ENCODE data around the gene ELK4. TPM values are rescaled to one million over a fixed set of nuclear protein-coding genes. Genes with fewer than 3 reads are reported as not detected.

Gene ELK4
- total and polyA plus RNA-seq, 2 experiments from 2014 or later = 1.8 to 9.1 TPM

GRCh38 chr1:205572421-205572820 lies 59.4 kb downstream of the ELK4 start:
- no peaks in the 10 kb centered on the region for H3K4me1 ChIP-seq (ENCODE audit: low read depth)
- no peak for DNase-seq (ENCODE audit: low read depth in 1 of 2, low spot score in 1 of 2)
- H3K9me3 ChIP-seq (ENCODE audit: low read depth) = no peaks in the 10 kb centered on the region
- H3K4me3 ChIP-seq = no peak overlapping the region
- no peak for TF ChIP-seq CTCF (IDR thresholded peaks at IDR 0.05; ENCODE audit: low read depth, low read length)
- peaks cover 83% of the 10 kb centered on the region for H3K27me3 ChIP-seq
- no peaks in the 10 kb centered on the region for H3K36me3 ChIP-seq
- H3K27ac ChIP-seq = no peak overlapping the region

GRCh38 chr1:205571747-205572146 lies 60.1 kb downstream of the ELK4 start:
- H3K27me3 ChIP-seq = peaks cover 84% of the 10 kb centered on the region
- no peaks in the 10 kb centered on the region for H3K9me3 ChIP-seq (ENCODE audit: low read depth)
- H3K4me1 ChIP-seq (ENCODE audit: low read depth) = no peaks in the 10 kb centered on the region
- H3K27ac ChIP-seq = no peak overlapping the region
- no peak for TF ChIP-seq CTCF (IDR thresholded peaks at IDR 0.05; ENCODE audit: low read depth, low read length)
- no peaks in the 10 kb centered on the region for H3K36me3 ChIP-seq
- no peak overlapping the region for H3K4me3 ChIP-seq
- DNase-seq (ENCODE audit: low read depth in 1 of 2, low spot score in 1 of 2) = no peak

- H3K9me3 ChIP-seq (ENCODE audit: low read depth) = no peaks in the 10 kb centered on the region
- peaks cover under 1% of the 10 kb centered on the region for H3K4me1 ChIP-seq (ENCODE audit: low read depth)
- no peak for TF ChIP-seq CTCF (IDR thresholded peaks at IDR 0.05; ENCODE audit: low read depth, low read length)
- H3K36me3 ChIP-seq = no peaks in the 10 kb centered on the region
- peaks cover 84% of the 10 kb centered on the region for H3K27me3 ChIP-seq
- no peak overlapping the region for H3K27ac ChIP-seq
- H3K4me3 ChIP-seq = no peak overlapping the region
- DNase-seq (ENCODE audit: low read depth in 1 of 2, low spot score in 1 of 2) = no peak
These were observed 60.8 kb downstream of the ELK4 start for GRCh38 chr1:205570796-205571537.

- no peak for TF ChIP-seq CTCF (IDR thresholded peaks at IDR 0.05; ENCODE audit: low read depth, low read length)
- H3K4me3 ChIP-seq = no peak overlapping the region
- H3K27me3 ChIP-seq = peaks cover 79% of the 10 kb centered on the region
- H3K9me3 ChIP-seq (ENCODE audit: low read depth) = no peaks in the 10 kb centered on the region
- H3K4me1 ChIP-seq (ENCODE audit: low read depth) = peaks cover 6% of the 10 kb centered on the region
- no peak overlapping the region for H3K27ac ChIP-seq
- no peaks in the 10 kb centered on the region for H3K36me3 ChIP-seq
- no peak for DNase-seq (ENCODE audit: low read depth in 1 of 2, low spot score in 1 of 2)
These were observed 61.7 kb downstream of the ELK4 start for GRCh38 chr1:205570173-205570501.

GRCh38 chr1:205569411-205570172 lies 62.2 kb downstream of the ELK4 start:
- Histone ChIP-seq H3K4me3 (peak overlapping the region; percentile 31), H3K27ac (no peak overlapping the region), H3K27me3 (peaks cover 74% of the 10 kb centered on the region), H3K9me3 (ENCODE audit: low read depth) (no peaks in the 10 kb centered on the region), H3K36me3 (no peaks in the 10 kb centered on the region), H3K4me1 (ENCODE audit: low read depth) (peaks cover 6% of the 10 kb centered on the region)
- peak in 1 of 2 donors; percentile 23 for DNase-seq (ENCODE audit: low read depth in 1 of 2, low spot score in 1 of 2)
- no peak for TF ChIP-seq CTCF (IDR thresholded peaks at IDR 0.05; ENCODE audit: low read depth, low read length)
